ENCODE results near the gene ABI2.
"Not testable (repeated sequence)": the region's sequence is repeated elsewhere in the genome, so short reads cannot be mapped to it uniquely, and the experiment has no call there.

The ABI2 gene

GRCh38 chr2:203327901-203328759, at the start of gene ABI2:
Gene ABI2 (plus strand): TSS chr2:203328394. CDS start chr2:203328515, 121 bp downstream.
- DNase-seq: peak; percentile 92

DNA sequence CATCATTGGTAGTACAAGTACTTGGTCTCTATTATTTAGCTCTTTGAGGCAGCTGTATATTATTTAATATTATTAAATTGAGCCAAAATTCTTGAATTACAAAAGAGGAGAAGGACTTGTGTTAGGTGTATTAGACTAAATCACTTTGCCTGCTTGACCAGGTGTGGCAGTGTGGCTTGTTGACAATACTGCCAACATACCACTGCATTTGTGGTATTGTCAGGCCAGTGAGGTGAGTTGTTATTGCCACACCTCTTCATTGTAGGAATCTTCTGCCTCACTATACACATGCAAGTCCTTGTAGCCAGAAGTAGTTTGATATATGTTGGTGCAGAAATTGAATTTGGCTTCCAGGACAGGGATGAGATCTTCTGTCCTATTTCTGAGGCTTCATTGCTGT, 48.9 kb upstream of the ABI2 start:
- DNase-seq: no peak

DNA sequence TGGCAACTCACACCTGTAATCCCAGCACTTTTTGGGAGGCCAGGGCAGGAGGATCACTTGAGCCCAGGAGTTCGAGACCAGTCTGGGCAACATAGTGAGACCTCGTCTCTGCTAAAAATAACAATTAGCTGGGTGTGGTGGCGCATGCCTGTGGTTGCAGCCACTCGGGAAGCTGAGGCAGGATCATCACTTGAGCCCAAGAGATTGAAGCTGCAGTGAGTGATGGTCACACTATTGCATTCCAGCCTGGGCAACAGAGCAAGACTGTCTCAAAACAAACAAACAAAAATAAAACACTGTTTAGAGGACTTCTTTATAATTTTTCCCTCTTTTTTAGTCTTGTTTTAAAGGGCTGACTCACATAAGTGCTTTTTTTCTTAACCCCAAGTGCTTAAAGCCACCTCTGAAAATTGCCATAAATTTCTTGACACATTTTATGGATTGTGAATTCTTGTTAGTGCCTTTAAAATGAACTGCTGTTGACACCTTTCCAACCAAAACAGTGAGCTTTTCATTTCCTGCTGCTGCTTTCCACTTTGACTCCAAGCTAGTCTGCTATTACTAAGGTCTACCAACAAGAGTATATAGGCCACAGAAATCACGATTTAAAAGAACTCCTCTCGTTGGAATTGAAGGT, 47.6 kb upstream of the ABI2 start:
- no peak for DNase-seq

DNA sequence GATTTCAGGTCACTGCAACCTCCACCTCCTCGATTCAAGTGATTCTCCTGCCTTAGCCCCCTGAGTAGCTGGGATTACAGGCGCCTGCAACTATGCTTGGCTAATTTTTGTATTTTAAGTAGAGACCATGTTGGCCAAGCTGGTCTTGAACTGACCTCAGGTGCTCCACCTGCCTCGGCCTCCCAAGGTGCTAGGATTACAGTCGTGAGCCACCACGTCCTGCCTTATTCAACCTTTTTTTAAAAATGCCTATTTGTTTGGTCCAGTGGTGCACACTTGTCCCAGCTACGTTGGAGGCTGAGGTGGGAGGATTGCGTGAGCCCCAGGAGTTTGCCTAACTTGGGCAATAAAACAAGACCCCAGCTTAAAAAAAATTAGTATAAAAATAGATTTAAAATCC, 46.1 kb upstream of the ABI2 start:
- DNase-seq: no peak

- DNase-seq: no peak
Measured at GRCh38 chr2:203286532-203286931, 41.7 kb upstream of the ABI2 start.

DNA sequence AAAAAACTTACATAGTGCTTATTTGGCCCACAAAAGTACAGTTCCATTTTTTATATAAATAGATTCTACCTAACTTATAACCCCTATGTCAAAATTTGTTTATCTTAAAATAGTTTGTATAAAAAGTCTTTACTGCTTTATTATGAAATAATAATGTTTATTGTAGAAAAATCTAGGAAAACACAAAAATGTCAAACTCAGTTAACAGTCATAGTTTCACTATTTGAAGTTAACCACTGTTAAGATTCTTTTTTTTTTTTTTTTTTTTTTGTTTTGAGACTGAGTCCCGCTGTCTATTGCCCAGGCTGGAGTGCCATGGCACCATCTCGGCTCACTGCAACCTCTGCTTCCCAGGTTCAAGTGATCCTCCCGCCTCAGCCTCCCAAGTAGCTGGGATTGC, 26.5 kb upstream of the ABI2 start:
- no peak for DNase-seq

- DNase-seq: not testable (repeated sequence)
Measured at GRCh38 chr2:203302586-203302985, 25.6 kb upstream of the ABI2 start.

GRCh38 chr2:203310688-203311436, 17.3 kb upstream of the ABI2 start:
- DNase-seq: no peak

GRCh38 chr2:203326356-203326755, 1.8 kb upstream of the ABI2 start:
- no peak for DNase-seq

DNA sequence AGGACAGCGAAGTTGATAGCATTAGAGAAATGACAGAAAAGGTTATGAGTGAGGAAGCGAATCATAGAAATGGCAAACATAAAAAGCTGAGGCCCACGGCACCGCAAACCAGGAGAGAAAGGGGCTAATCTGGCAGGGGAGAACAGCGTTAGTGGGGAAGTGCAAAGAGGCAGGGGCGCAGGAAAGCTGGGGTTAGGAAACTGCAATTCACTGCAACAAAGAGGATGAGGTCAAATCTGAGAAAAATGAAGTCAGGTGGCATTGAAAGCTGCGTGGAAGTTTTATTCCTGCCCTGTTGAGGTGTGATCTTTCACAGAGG, 653 bp upstream of the ABI2 start:
- DNase-seq: no peak

DNA sequence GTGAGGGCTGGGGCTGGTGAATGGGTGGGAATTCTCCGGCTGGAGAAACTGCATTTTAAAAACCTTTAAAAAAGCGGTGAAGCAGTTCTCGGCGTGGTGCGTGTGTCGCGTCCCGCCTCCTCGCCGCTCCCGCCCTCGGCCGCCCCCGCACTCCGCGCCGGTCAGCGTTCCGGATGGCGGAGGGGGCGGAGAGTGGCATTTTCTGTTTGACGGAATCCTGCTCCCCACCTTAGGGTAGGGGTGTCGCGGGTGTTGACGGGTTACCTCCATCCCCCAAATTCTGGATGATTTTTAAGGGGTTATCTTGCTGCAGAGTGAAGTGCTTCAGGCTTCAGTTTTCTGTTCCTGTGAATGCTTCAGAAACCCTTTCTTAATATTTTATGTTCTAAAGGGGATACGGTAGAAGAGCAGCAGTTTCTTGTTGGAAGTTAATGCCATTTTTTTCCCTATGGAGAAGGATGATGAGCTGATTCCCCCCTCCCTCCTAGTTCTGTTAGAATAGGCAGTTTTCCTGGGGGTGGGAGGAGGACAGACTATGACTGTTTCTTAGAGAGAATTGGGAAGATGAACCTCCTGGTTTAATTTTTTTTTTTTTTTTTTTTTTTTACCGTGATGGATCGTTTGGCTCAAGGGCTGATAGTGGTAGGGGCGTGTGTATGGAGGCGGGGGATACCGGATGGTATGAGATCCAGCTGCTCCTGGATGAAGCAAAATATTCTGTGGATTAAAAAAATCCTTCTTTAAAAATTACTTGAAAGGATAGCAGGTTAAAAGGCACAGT, 756 bp downstream of the ABI2 start:
- peak; percentile 53 for DNase-seq

GRCh38 chr2:203330434-203330833, 2.2 kb downstream of the ABI2 start:
- no peak for DNase-seq

DNA sequence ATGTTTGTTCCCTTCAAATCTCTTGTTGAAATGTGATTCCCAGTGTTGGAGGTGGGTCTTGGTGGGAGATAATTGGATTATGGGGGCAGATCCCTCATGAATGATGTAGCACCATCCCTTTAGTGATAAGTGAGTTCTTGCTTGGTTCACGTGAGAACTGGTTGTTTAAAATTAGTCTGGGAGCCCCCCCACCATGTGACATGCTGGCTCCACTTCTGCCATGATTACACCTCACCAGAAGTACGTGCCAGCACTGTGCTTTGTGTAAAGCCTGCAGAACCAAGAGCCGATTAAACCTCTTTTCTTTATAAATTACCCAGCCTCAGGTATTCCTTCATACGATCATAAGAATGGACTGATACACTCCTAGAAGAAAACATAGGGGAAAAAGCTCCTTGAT, 10.1 kb downstream of the ABI2 start:
- DNase-seq: no peak

DNA sequence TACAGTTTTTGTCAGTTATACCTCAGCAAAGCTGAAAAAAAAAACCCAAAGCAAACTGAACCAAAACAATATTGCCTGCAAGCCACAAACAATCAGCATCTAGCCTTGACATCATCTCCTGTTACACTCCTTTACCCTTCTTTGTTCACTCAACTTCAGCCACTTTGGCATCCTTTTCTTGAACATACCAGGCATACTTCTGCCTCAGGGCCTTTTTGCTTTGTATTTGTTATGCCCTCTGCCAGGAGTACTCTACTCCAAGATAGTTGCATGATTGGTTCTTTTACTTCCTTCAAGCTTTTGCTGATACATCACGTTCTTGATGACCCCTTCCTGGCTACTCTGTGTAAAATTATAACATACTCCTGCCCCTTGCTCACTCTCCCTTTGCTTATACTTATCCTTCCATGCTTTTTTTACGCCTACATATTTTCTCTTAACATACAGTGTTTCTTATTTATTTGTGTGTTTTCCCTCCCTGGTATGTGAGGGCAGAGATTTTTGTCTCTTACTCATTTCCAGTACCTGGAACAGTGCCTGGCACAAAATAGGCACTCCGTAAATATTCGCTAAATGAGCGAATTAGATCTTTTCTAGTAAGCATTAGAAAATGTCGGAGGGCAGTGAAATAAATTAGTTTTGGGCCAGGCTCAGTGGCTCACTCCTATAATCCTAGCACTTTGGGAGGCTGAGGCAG, 12.7 kb downstream of the ABI2 start:
- DNase-seq: no peak

GRCh38 chr2:203341741-203342310, 13.6 kb downstream of the ABI2 start:
- no peak for DNase-seq

DNA sequence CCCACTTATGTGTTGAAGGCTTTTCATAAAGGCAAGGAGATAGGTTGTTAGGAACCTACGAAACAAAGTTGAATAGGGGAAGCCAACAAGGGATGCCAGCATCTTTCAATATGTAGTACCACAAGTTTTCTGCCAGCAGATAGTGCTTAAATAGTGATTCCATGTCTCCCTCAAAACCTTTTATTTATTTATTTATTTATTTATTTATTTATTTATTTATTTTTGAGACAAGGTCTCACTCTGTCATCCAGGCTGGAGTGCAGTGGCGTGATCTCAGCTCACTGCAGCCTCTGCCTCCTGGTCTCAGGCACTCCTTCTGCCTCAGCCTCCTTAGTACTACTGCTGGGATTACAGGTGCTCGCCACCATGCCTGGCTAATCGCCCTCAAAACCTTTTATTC, 14.2 kb downstream of the ABI2 start:
- not testable (repeated sequence) for DNase-seq

DNA sequence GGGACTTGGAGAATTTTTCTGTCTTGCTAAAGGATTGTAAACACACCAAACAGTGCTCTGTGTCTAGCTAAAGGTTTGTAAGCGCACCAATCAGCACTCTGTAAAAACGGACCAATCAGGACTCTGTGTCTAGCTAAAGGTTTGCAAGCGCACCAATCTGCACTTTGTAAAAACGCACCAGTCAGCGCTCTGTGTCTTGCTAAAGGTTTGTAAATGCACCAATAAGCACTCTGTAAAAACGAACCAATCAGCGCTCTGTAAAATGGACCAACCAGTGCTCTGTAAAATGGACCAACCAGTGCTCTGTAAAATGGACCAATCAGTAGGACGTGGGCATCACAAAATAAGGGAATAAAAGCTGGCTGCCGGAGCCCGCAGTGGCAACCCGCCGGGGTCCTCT, 16.5 kb downstream of the ABI2 start:
- DNase-seq: no peak

- no peak for DNase-seq
Measured at GRCh38 chr2:203346612-203347011, 18.4 kb downstream of the ABI2 start.

- DNase-seq: no peak
Measured at GRCh38 chr2:203347375-203347774, 19.2 kb downstream of the ABI2 start.

GRCh38 chr2:203352604-203353255, 24.5 kb downstream of the ABI2 start:
- DNase-seq: no peak

- no peak for DNase-seq
Measured at GRCh38 chr2:203354966-203355365, 26.8 kb downstream of the ABI2 start.

DNA sequence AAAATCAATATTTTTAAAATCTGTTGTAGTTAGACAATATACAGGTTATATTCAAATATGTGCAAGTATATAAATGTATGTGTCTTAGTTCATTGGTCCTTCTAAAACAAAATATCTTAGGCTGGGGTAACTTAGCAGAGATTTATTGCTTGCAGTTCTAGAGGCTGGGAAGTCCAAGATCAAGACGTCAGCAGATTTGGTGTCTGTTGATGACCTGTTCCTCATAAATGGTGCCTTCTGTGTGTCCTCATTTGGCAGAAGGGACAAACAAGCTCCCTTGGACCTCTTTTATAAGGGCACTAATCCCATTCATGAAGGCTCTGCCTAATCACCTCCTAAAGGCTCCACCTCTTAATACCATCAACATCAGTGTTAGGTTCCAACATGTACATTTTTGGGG, 31.3 kb downstream of the ABI2 start:
- DNase-seq: no peak

All from NCI-H2171 (cell line).